ENCODE data around the gene GBP5.
A peak's percentile ranks its signal among the peaks of the same experiment; 100 is the strongest.

The GBP5 gene

GRCh38 chr1:89280766-89281165 lies 8.1 kb upstream of the GBP5 start:
- DNase-seq (ENCODE audit: low read depth, low spot score) = no peak
- TF ChIP-seq CTCF (IDR thresholded peaks at IDR 0.05; ENCODE audit: low read depth, low read length) = no peak
- no peak overlapping the region for H3K4me3 ChIP-seq (ENCODE audit: low read depth, low read length)
- in situ Hi-C loops (cut with HindIII; ENCODE audit: low sequenced_read_pairs) = no loop called here

- no peak overlapping the region for H3K4me3 ChIP-seq (ENCODE audit: low read depth, low read length)
- in situ Hi-C loops (cut with HindIII; ENCODE audit: low sequenced_read_pairs) = no loop called here
- no peak for TF ChIP-seq CTCF (IDR thresholded peaks at IDR 0.05; ENCODE audit: low read depth, low read length)
- no peak for DNase-seq (ENCODE audit: low read depth, low spot score)
Measured at GRCh38 chr1:89279011-89279466, 6.4 kb upstream of the GBP5 start.

- no peak for TF ChIP-seq CTCF (IDR thresholded peaks at IDR 0.05; ENCODE audit: low read depth, low read length)
- in situ Hi-C loops (cut with HindIII; ENCODE audit: low sequenced_read_pairs) = no loop called here
- no peak for DNase-seq (ENCODE audit: low read depth, low spot score)
- H3K4me3 ChIP-seq (ENCODE audit: low read depth, low read length) = no peak overlapping the region
Measured at GRCh38 chr1:89277725-89278124, 5.1 kb upstream of the GBP5 start.

- TF ChIP-seq CTCF (IDR thresholded peaks at IDR 0.05; ENCODE audit: low read depth, low read length) = no peak
- no peak overlapping the region for H3K4me3 ChIP-seq (ENCODE audit: low read depth, low read length)
- in situ Hi-C loops (cut with HindIII; ENCODE audit: low sequenced_read_pairs) = no loop called here
- no peak for DNase-seq (ENCODE audit: low read depth, low spot score)
Measured at GRCh38 chr1:89276690-89277089, 4.0 kb upstream of the GBP5 start.

- H3K4me3 ChIP-seq (ENCODE audit: low read depth, low read length) = no peak overlapping the region
- DNase-seq (ENCODE audit: low read depth, low spot score) = peak; percentile 70
- TF ChIP-seq CTCF (IDR thresholded peaks at IDR 0.05; ENCODE audit: low read depth, low read length) = no peak
- in situ Hi-C loops (cut with HindIII; ENCODE audit: low sequenced_read_pairs) = no loop called here
Measured at GRCh38 chr1:89274411-89274857, 1.8 kb upstream of the GBP5 start.

- no peak for TF ChIP-seq CTCF (IDR thresholded peaks at IDR 0.05; ENCODE audit: low read depth, low read length)
- in situ Hi-C loops (cut with HindIII; ENCODE audit: low sequenced_read_pairs) = no loop called here
- H3K4me3 ChIP-seq (ENCODE audit: low read depth, low read length) = no peak overlapping the region
- no peak for DNase-seq (ENCODE audit: low read depth, low spot score)
Measured at GRCh38 chr1:89273324-89273778, 691 bp upstream of the GBP5 start.

Measured in astrocyte of the spinal cord (primary cell).